ENCODE data around the gene CASKIN1.

Gene CASKIN1

DNA sequence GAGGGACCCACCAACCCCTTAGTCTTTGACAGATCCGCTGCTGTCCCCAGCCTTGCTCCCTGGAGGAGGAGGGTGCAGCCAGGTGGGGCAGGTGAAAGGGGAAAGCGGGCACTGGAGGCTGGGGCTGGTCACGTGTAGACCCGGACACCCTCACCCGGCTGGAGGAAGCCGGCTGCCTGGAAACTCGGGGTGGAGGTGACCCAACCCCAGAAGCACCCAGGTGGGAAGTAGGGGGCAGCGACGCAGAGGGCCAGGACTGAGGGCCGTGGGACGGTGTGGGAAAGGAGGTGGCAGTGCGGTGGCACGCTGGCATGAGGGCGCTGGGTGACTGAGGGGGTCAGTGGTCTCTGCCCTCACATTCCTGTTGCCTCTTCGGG lies 38.2 kb downstream of the CASKIN1 start:
- Histone ChIP-seq H3K27ac (ENCODE audit: low read depth, low read length) (no peak overlapping the region), H3K9ac (ENCODE audit: low read depth, low read length) (peak overlapping the region; percentile 33; the same call in 1 of the 2 replicates), H3K36me3 (ENCODE audit: insufficient read depth, low read length) (peaks cover 18% of the 10 kb centered on the region), H3K9me3 (ENCODE audit: insufficient read depth, low read depth, low read length) (no peaks in the 10 kb centered on the region), H3K4me3 (ENCODE audit: low read length) (no peak overlapping the region), H3K27me3 (ENCODE audit: insufficient read depth, low read length) (no peaks in the 10 kb centered on the region), H3K4me1 (ENCODE audit: insufficient read depth, low read length) (peaks cover 13% of the 10 kb centered on the region)
- WGBS: 96% methylated on average over 15 of the region's 15 CpGs

DNA sequence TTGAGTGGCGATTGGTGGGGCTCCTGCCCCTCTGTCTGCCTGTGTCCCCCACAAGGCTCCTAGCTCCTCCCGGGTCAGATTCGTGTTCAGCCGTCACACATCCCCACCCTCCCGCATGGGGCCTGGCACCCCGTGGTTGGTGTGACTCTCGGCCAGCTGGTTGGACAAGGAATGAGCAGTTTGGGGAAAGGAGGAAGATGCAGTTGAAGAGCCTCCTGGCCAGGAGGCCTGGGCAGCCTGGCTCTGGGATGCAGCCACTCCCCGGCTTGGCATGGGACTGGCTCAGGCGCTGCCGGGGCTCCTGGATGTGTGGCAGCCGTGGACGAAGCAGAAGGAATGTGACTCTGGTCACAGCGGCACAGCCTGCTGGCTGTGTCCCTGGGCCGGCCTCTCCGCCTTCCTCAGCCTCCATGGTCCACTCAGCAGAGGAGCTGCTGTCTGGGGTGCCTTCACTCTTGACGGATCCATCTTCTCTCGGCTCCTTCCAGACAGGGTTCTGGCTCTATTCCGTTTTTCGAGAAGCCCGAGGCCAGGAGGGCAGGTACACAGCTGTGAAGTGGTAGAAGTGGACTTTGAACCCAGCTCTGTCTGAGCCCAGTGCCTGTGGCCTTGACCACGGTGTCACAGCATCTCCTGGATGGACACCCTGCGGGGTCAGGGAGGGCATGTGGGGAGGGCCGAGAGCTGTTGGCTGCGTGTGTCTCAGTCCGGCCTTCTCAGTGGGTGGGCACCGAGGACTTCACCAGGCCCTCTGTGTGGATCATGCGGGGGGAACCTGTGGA lies 38.7 kb downstream of the CASKIN1 start:
- Histone ChIP-seq H3K4me3 (ENCODE audit: low read length) (0 out of 2 replicates have a peak overlapping the region, but pooled peaks have one; percentile 71), H3K4me1 (ENCODE audit: insufficient read depth, low read length) (peaks cover 17% of the 10 kb centered on the region), H3K9me3 (ENCODE audit: insufficient read depth, low read depth, low read length) (no peaks in the 10 kb centered on the region), H3K36me3 (ENCODE audit: insufficient read depth, low read length) (peaks cover 23% of the 10 kb centered on the region), H3K27me3 (ENCODE audit: insufficient read depth, low read length) (no peaks in the 10 kb centered on the region), H3K27ac (ENCODE audit: low read depth, low read length) (no peak overlapping the region), H3K9ac (ENCODE audit: low read depth, low read length) (peak overlapping the region; percentile 88; the same call in 1 of the 2 replicates)
- WGBS: 93% methylated on average over 27 of the region's 27 CpGs

DNA sequence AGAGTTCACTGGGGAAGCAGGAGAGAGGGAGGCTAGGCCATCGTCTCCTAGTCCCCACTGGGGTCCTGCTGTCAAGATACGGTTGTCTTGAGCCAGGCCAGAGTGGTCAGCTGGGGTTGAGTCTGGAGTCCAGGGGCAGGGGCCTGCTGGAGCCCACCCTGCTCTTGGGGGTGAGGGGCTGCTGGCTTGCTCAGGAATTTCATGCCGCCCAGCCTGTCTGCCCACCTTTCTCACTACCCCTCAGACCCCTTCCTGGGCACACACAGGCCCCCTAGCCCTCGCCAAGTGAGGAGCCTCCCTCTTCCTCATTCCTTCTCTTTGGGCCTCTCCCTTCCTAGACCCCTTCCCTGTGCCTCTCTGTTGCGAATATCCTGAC lies 39.6 kb downstream of the CASKIN1 start:
- H3K9me3 ChIP-seq (ENCODE audit: insufficient read depth, low read depth, low read length): no peaks in the 10 kb centered on the region
- no peak overlapping the region for H3K27ac ChIP-seq (ENCODE audit: low read depth, low read length)
- peak overlapping the region; percentile 88 for H3K9ac ChIP-seq (ENCODE audit: low read depth, low read length)
- H3K4me3 ChIP-seq (ENCODE audit: low read length): peak overlapping the region; percentile 71
- WGBS: 76% methylated on average over 5 of the region's 5 CpGs
- peaks cover 21% of the 10 kb centered on the region for H3K4me1 ChIP-seq (ENCODE audit: insufficient read depth, low read length)
- H3K27me3 ChIP-seq (ENCODE audit: insufficient read depth, low read length): no peaks in the 10 kb centered on the region
- peaks cover 32% of the 10 kb centered on the region for H3K36me3 ChIP-seq (ENCODE audit: insufficient read depth, low read length)

DNA sequence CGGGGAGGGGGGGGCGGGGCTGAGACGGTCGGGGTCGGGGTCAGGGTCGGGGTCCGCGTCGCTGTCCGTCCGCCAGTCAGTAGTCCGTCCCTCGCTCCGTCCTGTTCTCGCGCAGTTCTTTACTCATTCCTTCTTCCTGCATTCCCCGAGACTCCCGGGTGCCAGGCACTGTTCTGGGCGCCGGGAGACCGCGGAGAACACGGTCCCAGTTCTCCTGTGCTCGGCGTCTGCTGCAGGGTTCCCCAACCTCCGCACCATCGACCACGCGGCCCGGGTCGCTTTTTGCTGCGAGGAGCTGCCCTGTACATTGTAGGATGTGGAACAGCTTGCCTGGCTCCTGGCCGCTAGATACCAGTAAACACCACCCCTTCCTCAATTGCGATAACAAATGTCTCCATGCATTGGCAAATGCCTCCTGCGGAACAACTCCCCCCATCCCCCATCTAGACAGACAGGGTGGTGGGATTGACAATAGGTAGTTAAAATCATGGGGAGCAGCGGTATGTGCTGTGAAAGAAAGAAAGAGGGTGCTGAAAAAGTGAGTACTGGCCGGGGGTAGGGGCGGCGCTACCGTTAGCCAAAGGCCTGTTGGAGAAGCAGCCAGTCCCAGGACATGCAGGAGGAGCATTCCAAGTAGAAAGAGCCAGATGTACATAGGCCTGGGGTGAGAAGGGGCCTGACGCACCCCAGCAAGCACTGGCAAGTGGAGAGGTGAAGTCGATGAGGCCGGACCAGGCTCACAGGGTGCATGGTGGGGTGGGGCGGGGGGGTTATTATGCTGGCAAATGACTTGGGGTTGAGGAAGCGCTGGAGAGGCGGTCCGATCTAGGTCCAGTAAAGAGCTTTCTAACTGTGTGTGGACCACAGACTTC lies 40.2 kb downstream of the CASKIN1 start:
- 7% methylated on average over 45 of the region's 47 CpGs for WGBS
- H3K9ac ChIP-seq (ENCODE audit: low read depth, low read length): peak overlapping the region; percentile 88

DNA sequence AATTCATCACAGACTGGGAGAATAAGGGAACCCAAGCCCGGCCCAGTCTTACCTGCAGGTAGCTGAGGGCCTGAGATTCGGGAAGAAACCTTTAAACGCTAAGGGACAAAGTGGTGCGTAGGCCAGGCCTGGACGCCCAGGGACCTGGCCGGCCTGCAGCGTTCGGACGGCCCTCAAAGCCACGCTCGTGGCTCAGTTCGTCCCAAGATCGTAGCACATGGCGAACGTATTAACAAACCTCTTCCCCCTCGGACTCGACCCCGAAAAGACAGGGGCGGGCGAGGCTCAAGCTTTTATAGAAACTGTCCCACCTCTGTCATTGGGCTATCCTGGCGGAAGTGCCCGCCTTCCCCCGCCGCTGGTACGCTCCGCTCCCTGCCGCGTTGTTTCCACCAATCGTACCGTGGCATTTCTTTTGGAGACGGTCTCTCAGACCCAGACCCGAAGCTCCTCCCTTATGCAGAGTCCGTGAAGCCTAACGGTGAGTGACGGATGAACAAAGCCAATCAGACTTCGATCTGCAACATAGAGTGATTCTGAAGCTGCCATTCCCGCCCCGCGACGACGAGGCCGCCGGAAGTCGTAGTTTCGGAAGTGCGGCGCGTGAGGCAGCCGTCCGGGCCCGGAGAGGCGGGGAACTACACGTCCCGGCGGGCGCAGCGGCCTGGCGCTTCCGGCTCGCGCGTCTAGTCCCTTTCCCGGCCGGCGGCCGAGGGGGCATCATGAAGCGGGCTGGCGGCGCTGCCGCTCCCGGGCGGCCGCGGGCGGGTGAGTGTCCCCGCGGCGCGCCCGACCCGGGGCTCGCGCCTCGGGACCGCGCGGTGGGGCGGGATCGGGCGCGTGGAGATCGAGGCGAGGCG lies 41.1 kb downstream of the CASKIN1 start, which contains the start of gene TRAF7:
Gene TRAF7, plus strand, starts transcription at position 692 of the 860 bp plus-strand sequence. CDS start 8,139 bp downstream, outside the sequence.
- peaks cover 20% of the 10 kb centered on the region for H3K4me1 ChIP-seq (ENCODE audit: insufficient read depth, low read length)
- H3K27me3 ChIP-seq (ENCODE audit: insufficient read depth, low read length): no peaks in the 10 kb centered on the region
- no peaks in the 10 kb centered on the region for H3K9me3 ChIP-seq (ENCODE audit: insufficient read depth, low read depth, low read length)
- H3K27ac ChIP-seq (ENCODE audit: low read depth, low read length): peak within 1 kb of the TSS; percentile 93
- WGBS: under 1% methylated on average over 82 of the region's 94 CpGs
- peaks cover 35% of the 10 kb centered on the region for H3K36me3 ChIP-seq (ENCODE audit: insufficient read depth, low read length)
- peak within 1 kb of the TSS; percentile 94 for H3K4me3 ChIP-seq (ENCODE audit: low read length)
- H3K9ac ChIP-seq (ENCODE audit: low read depth, low read length): peak within 1 kb of the TSS; percentile 100

More for the DNA sequence above, 40.2 kb downstream of the CASKIN1 start:
- peaks cover 21% of the 10 kb centered on the region for H3K4me1 ChIP-seq (ENCODE audit: insufficient read depth, low read length)
- no peaks in the 10 kb centered on the region for H3K27me3 ChIP-seq (ENCODE audit: insufficient read depth, low read length)
- H3K4me3 ChIP-seq (ENCODE audit: low read length): peak overlapping the region; percentile 71
- H3K27ac ChIP-seq (ENCODE audit: low read depth, low read length): peak overlapping the region; percentile 53
- H3K9me3 ChIP-seq (ENCODE audit: insufficient read depth, low read depth, low read length): no peaks in the 10 kb centered on the region
- peaks cover 35% of the 10 kb centered on the region for H3K36me3 ChIP-seq (ENCODE audit: insufficient read depth, low read length)

DNA sequence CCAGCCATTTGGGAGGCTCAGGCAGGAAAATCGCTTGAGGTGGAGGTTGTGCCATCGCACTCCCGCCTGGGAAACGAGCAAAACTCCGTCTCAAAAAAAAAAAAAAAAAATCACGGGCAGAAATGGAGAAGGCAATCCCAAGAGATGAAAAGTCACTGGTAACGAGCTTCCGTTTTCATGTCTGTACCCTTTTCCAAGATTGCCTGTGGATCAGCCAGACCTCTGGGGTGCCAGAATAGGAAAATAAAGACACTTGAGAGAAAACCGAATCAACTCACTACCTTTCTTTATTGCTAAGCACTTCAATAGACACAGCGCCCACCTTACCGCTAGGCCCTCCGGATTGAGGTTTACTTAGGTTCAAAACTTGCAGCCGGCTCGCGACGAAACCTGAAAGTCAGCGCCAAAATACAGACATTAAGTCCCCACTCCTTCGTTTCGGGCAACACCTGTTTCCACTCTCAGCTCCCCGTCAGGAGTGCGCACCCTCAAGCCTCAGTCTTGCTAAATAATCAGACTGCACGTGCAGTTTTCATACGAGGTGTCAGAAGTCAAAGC lies 41.8 kb downstream of the CASKIN1 start:
- H3K27ac ChIP-seq (ENCODE audit: low read depth, low read length): peak overlapping the region; percentile 93
- under 1% methylated on average over 23 of the region's 23 CpGs for WGBS
- H3K9ac ChIP-seq (ENCODE audit: low read depth, low read length): peak overlapping the region; percentile 100
- H3K4me3 ChIP-seq (ENCODE audit: low read length): peak overlapping the region; percentile 94
- H3K4me1 ChIP-seq (ENCODE audit: insufficient read depth, low read length): peaks cover 22% of the 10 kb centered on the region
- no peaks in the 10 kb centered on the region for H3K27me3 ChIP-seq (ENCODE audit: insufficient read depth, low read length)
- H3K36me3 ChIP-seq (ENCODE audit: insufficient read depth, low read length): peaks cover 35% of the 10 kb centered on the region
- H3K9me3 ChIP-seq (ENCODE audit: insufficient read depth, low read depth, low read length): no peaks in the 10 kb centered on the region

DNA sequence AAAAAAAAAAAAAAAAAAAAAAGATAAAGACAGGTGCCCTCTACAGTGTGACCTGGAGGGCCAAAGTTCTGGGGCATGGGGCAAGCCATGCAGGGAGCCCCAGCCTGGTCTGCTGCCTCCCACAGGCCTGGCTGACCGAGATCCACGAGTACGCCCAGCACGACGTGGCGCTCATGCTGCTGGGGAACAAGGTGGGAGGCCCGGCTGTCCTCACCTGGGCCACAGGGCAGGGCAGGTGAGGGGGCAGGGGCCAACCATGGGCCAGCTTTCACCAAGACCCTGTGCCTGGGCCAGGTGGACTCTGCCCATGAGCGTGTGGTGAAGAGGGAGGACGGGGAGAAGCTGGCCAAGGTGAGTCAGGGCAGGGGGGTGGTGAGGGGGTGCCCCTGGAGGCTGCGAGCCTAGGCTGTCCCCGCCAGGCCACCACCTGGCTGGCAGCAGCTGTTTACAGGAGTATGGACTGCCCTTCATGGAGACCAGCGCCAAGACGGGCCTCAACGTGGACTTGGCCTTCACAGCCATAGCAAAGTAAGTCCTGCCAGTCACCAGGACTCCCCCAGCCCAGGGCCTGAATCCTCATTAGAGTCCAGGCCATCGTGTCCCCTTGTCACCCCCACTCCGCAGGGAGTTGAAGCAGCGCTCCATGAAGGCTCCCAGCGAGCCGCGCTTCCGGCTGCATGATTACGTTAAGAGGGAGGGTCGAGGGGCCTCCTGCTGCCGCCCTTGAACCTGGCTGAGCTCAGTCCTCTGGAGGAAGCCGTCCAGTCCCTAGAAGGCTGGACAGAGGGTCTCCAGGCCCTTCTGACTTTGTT lies 43.5 kb downstream of the CASKIN1 start:
- Histone ChIP-seq H3K4me1 (ENCODE audit: insufficient read depth, low read length) (peaks cover 18% of the 10 kb centered on the region), H3K36me3 (ENCODE audit: insufficient read depth, low read length) (peaks cover 35% of the 10 kb centered on the region), H3K27me3 (ENCODE audit: insufficient read depth, low read length) (no peaks in the 10 kb centered on the region; the same call in 1 of the 2 replicates), H3K4me3 (ENCODE audit: low read length) (peak overlapping the region; percentile 94), H3K27ac (ENCODE audit: low read depth, low read length) (peak overlapping the region; percentile 93), H3K9ac (ENCODE audit: low read depth, low read length) (peak overlapping the region; percentile 100), H3K9me3 (ENCODE audit: insufficient read depth, low read depth, low read length) (no peaks in the 10 kb centered on the region)
- 36% methylated on average over 25 of the region's 25 CpGs for WGBS

DNA sequence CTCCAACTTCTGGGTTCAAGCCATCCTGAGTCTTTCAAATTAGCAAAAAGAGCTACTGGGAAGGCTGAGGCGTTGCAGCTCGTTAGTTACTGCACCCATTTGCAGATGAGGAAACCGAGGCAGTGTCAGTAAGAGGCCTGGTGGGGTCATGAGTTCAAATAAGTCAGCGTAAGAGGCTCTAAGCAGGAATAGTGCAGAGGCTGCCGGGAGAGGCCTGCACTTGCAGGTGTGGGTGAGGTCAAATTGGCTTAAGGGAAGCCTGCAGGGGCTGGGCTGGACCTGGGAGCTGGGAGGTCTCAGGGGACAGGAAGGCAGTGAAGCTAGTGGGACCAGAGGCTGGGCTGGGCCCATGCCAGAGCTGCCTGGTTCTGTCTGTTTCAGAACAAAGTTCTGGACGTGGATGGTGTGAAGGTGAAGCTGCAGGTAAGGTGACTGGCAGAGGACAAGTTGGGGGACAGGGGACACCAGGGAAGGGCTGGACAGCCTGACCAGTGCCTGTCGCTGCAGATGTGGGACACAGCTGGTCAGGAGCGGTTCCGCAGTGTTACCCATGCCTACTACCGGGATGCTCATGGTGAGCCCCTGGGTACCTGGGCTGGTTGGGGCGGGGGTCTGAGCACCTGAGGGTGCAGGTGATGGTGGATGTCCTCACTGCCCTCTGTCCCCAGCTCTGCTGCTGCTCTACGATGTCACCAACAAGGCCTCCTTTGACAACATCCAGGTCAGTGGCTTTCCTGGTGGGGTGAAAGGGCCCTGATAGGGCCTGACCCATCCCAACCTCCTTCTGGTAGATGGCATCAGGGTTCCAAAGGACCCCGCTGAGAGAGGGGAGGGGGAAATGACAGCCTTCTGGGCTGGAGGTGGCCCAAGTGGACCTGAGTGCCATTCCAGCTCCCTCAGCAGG lies 45.0 kb downstream of the CASKIN1 start:
- Histone ChIP-seq H3K27me3 (ENCODE audit: insufficient read depth, low read length) (no peaks in the 10 kb centered on the region; the same call in 1 of the 2 replicates), H3K9me3 (ENCODE audit: insufficient read depth, low read depth, low read length) (no peaks in the 10 kb centered on the region), H3K4me1 (ENCODE audit: insufficient read depth, low read length) (peaks cover 18% of the 10 kb centered on the region), H3K9ac (ENCODE audit: low read depth, low read length) (peak overlapping the region; percentile 100), H3K27ac (ENCODE audit: low read depth, low read length) (peak overlapping the region; percentile 93), H3K36me3 (ENCODE audit: insufficient read depth, low read length) (peaks cover 35% of the 10 kb centered on the region), H3K4me3 (ENCODE audit: low read length) (0 out of 2 replicates have a peak overlapping the region, but pooled peaks have one; percentile 94)
- WGBS: 61% methylated on average over 13 of the region's 13 CpGs
